Measurements from ENCODE around the gene PODXL2.

PODXL2 gene

DNA sequence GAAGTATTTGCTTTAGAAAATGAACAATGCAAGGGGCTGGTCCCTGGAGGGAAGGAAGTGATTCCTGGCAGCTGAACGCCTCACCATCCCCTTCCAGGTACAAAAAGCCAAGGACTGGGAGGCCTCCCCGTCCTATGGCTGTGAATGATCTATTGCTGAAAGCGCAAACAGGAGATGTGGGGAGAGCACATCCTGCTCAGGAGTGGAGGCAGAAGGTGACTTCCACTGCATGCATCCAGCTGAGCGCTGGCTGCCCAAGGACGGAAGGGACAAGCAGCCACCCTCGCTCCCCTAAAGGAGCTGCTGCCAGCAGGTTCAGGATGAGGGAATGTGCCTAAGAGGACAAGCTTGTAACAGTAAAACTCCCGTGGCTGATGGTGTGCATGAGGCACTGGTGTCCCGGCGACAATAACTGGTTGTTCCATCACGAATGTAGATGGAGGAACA is 85.2 kb downstream of the PODXL2 start:
- in situ Hi-C loops (cut with MboI; ENCODE audit: low pct_unique_long_range_greater_than_20kb, low sequenced_read_pairs) = no loop called here
- DNase-seq = no peak

DNA sequence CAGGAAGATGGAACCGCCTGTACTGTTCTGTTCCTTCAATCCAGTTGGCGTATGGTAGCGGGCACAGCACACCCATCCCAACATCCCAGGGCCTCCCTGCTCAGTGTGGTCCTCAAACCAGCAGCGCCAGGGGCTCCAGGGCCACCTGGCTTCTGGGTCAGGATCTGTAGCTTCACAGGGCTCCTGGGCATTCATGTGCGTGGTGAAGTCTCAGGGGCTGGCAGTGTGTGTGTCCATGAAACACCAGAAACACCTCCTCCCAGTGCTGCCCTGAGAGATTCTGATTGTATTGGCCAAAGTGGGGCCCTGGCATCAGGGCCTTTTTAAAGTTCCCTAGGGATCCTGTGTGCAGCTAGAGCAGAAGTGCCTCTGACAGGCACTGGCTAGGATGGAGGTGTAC is 85.9 kb downstream of the PODXL2 start:
- DNase-seq = no peak
- in situ Hi-C loops (cut with MboI; ENCODE audit: low pct_unique_long_range_greater_than_20kb, low sequenced_read_pairs) = no loop called here

DNA sequence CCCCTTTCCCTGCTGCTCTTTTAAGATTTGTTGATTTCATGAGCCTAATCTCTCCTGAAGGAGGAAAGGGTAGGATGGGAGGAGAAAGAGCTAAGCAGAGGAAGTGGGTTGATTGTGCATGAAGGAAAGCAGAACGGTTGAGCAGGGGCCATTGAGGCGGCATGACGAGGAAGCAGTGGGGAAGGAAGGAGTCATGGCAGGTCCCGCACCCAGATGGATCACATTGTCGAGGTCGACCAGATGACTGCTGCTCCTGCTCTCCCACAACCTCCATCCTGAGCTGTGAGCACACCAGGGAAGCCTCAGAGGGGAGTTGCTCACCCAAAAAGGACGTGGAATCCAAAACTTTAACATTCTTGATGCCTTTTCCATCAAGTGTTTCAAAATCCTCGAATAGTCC is 86.5 kb downstream of the PODXL2 start:
- DNase-seq = no peak
- in situ Hi-C loops (cut with MboI; ENCODE audit: low pct_unique_long_range_greater_than_20kb, low sequenced_read_pairs) = no loop called here

DNA sequence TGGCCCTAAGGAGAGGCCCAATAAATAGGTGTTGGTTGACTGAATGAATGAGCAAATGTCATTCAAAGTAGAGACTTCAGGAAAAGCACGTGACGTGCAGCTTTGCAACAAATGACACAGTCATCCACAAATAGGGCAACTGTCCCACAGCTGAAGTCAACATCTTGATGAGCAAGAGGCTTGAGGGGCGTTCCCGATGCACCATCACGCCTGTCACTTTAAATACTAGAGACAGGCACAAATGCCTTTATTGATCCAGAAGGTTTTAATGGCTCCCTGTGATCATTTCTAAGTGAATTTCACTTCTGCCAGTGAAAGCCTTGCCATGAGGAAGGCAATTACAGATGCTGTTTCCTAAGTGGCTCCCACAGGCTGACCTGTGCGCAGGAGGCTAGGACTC is 87.4 kb downstream of the PODXL2 start:
- DNase-seq = no peak
- in situ Hi-C loops (cut with MboI; ENCODE audit: low pct_unique_long_range_greater_than_20kb, low sequenced_read_pairs) = no loop called here

DNA sequence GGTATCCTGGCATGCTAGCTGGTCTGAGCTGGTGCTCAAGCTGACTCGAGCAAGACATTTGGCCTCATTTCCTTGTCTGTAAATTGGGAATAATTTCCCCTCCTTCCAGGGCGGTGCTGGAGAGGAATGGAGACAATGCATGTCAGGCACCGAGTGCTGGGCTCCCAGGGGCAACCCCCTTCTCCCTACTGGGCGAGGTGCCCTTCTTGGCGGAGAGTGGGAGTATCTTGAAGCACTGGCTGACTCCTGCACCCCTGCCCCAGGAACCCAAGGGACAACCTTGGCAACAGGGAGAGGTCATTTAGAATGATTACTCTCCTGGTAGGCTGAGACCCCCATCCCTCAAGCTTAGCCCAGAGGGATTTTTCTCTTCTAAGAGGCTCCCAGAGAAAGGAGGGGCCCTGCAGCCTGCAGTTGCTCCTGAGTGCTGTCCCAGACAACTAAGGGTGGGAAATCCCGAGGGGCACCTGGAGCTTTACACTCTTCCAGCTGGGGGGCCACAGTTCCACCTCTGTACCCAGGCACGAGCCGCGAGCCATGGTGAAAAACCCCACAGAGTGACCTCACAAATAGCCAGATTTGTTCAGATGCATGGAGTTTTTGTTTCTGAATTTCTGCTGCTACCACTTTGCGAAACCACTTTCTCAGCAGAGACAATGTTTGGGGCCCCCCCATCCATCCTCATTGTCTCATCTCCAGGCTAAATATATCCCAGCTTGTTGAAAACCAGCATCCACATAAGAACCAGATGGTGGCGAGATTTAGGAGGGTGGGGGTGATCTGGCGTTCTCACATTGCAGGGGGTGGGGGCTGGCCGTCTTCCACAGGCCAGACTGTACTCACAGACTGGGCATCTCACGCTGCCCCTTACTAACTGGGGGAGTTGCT is 88.6 kb downstream of the PODXL2 start:
- in situ Hi-C loops (cut with MboI; ENCODE audit: low pct_unique_long_range_greater_than_20kb, low sequenced_read_pairs) = no loop called here
- DNase-seq = no peak

DNA sequence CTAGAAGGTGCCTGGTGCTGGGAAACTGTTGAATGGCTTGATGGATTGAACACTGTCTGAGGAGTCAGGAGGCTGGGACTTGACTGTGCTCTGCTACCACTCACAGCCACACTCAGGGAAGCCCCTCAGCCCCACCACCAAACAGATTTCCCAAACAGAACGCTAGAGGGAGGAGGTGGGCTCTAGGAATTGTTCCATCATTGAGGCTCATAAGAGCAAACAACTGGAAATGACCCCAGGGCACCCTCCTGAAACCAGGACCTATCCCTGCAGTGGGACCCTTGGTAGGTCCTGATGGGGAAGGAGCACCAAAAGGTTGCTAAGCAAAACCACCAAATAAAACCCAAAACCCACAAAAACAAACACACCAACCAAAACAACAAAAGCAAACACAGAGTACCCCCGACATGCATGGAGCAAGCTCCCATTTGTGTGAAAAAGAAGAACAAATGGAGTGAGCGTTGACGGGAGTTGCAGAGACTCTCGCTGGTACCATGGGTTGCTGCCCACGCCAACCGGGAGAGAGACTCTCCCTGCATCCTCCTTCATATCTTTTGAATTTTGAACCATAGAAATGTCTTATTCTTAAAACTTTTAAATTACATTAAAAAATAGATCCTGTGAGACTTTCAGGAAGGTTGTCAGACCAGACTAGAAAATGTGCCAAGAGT is 89.4 kb downstream of the PODXL2 start:
- in situ Hi-C loops (cut with MboI; ENCODE audit: low pct_unique_long_range_greater_than_20kb, low sequenced_read_pairs) = no loop called here

DNA sequence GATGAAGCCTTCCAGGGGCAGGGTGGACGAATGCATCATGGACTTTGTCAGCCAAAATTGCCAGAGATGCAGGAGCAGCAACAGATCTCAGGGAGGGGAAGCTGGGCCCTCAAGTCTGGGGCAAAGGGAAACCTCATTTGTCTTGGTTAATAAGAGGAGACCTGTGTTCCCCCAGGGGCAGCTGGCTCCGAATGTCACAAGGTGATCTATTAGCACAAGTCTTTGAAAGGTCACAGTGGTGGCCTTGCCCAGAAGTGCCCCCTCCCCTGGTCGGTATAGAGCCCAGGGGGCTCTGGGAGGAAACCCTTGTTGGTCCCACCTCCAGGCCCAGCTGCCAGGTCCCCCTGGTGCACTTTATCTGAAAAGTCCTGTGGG is 89.9 kb downstream of the PODXL2 start:
- in situ Hi-C loops (cut with MboI; ENCODE audit: low pct_unique_long_range_greater_than_20kb, low sequenced_read_pairs) = no loop called here
- no peak for DNase-seq

More for the DNA sequence above, 89.4 kb downstream of the PODXL2 start:
- no peak for DNase-seq

DNA sequence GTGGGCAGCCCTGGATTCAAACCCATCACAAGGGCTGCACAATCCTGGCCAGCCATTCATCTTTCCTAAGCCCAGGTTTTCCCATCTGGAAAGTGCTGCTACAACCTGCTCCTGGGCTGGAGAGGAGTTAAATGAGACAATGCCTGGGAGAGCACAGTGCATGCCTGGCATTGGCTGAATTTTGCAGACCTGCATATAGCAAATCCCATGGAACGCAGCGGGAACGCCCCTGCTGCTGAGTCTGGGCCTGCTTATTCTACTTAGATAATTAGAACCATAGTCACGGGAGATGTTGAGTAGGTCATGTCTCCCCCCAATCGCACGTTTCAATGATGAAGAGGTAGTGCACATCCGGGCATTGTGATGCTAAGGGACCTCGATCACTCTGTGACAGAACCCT is 90.4 kb downstream of the PODXL2 start:
- in situ Hi-C loops (cut with MboI; ENCODE audit: low pct_unique_long_range_greater_than_20kb, low sequenced_read_pairs) = no loop called here
- no peak for DNase-seq

DNA sequence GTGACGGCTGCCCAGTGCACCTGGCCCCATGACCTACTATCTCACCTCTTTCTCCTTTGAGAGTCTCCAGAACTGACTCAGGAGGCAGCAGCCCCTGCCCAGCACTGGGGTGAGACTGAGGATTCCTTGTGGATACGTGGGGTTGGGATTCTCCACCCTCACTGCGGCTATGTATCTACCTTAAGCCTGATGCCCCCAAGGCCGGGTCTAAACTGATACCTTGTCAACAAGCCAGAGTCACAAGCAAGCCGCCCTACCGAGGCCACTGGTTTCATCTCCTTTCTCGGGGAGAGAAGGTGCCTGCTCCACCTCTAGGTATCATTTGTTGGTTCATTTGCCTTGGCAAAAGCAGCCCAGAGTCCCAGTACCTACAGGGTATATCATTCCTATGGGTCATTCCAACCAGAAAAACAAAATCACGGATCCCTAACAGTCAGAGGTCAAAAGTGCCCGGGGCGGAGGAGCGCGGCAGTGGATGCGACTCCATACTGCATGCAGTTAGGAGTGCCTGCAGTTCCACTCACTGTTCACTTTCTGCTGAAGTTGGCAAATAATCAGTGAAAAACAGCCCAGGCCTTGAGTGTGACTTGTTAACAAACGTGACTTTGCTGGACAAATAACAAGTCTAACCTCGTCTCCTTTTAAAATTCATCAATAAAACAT is 91.3 kb downstream of the PODXL2 start:
- DNase-seq = no peak
- in situ Hi-C loops (cut with MboI; ENCODE audit: low pct_unique_long_range_greater_than_20kb, low sequenced_read_pairs) = no loop called here

DNA sequence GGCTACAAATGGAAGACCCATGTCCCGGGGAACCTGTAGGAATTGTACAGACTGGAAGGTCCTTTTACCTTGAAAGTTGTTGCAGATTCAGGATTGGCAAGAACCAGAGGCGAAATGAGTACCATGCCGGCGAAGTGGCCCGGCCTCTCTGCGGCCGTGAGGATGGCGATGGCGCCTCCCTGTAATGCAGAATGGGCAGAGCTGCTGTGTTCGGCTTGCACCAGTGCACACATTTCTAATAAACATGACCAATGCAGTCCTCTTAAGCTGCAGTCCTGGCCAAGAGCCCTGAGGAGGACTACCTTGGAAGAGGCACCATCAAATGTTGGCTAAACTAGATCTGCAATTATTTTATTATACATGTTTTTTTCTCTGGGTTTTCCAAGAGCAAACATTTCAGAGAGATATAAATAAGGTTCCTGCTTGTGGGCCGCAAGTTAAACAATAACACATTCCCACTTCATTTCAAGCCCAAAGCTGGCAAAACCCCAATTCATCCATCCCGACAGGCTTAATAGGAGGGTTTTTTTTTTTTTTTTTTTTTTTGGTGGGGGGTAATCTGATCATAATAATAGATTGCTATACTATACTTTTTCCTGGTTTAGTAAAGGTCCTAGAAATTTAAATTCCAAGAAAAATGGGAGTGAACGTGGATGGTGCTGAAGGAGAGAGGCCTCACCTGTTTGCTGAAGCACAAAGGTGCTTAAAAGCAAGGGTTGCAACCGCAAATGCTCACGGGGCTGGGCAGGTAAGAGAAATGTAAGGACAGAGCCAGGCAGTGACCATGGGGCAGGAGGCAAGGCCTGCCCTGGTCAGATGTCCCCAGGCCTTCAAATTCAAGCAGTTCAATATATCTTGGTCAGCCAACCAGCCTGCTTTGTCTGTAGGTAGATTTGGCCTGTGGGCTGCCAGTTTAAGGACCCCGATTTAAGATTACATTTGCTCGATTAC is 92.3 kb downstream of the PODXL2 start:
- in situ Hi-C loops (cut with MboI; ENCODE audit: low pct_unique_long_range_greater_than_20kb, low sequenced_read_pairs) = no loop called here
- no peak for DNase-seq

DNA sequence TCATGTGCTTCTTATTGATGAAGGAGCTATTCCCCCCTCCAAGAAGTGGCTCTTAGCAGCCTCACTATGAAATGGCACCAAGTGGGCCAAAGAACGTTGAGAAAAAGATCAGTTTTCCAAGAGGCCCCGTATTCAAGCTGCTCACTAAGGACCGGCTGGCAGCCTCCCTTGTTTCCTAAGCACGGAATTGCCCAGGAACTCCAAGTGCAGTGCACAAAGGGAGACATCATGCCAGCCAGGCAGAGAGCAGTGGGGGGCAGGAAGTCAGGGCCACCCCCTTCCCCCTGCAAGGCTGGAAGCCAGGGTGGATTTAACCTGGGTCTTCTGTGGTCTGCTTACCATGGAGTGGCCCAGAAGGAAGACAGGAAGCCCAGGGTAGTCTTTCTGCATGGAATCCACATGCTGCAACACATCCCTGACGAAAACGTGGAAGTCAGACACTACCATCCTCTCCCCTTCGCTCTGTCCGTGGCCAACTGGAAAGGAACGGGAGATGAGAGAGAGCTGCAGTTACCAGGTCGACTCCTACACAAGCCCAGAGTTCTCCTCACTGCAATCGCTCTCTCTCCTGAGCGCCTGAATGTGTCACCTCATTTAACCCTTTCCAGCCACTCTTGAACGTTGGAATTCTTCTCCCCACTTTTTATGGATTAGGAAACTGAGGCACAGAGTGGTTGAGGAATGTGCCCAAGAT is 93.3 kb downstream of the PODXL2 start:
- in situ Hi-C loops (cut with MboI; ENCODE audit: low pct_unique_long_range_greater_than_20kb, low sequenced_read_pairs) = no loop called here

More for the DNA sequence above, 93.3 kb downstream of the PODXL2 start:
- DNase-seq = no peak
